ENCODE results near the gene CRNN. TPM values are rescaled to one million over a fixed set of nuclear protein-coding genes. Genes with fewer than 3 reads are reported as not detected.

Gene CRNN
- total and polyA plus RNA-seq, 3 donors from 2014 or later, result 0.16 to 0.43 TPM; not detected in 1

DNA sequence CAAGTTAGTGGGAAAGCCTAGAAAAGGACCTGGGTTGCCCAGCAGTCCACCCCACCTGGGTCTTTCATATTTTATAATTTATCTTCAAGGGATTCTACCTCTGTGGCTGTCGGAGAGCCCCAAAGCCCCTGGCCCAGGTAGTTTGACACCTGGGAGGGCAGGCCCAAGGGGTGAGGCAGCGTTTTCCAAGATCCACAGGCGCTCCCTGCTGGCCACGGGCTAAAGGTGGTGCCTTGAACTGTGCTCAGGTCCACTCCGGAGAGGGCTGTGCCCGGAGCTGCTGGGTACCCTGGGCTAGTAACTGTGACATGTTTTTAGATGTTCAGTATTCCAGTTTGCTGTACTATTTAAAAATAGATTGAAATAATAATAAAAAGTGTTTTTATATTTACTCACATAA lies 37.2 kb upstream of the CRNN start:
- no peaks in the 10 kb centered on the region for H3K9me3 ChIP-seq
- H3K4me3 ChIP-seq, result no peak overlapping the region
- TF ChIP-seq, protein P1, sequence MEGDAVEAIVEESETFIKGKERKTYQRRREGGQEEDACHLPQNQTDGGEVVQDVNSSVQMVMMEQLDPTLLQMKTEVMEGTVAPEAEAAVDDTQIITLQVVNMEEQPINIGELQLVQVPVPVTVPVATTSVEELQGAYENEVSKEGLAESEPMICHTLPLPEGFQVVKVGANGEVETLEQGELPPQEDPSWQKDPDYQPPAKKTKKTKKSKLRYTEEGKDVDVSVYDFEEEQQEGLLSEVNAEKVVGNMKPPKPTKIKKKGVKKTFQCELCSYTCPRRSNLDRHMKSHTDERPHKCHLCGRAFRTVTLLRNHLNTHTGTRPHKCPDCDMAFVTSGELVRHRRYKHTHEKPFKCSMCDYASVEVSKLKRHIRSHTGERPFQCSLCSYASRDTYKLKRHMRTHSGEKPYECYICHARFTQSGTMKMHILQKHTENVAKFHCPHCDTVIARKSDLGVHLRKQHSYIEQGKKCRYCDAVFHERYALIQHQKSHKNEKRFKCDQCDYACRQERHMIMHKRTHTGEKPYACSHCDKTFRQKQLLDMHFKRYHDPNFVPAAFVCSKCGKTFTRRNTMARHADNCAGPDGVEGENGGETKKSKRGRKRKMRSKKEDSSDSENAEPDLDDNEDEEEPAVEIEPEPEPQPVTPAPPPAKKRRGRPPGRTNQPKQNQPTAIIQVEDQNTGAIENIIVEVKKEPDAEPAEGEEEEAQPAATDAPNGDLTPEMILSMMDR (IDR thresholded peaks at IDR 0.05), result peak in 1 of 3 experiments; percentile 8
- TF ChIP-seq POLR2A (IDR thresholded peaks at IDR 0.05), result no peak
- H3K4me1 ChIP-seq, result no peaks in the 10 kb centered on the region
- H3K27ac ChIP-seq, result no peak overlapping the region
- no peaks in the 10 kb centered on the region for H3K27me3 ChIP-seq
- WGBS, 2 donors, result 53 to 57% methylated on average over 6 of the region's 6 CpGs
- intact Hi-C loops (cut with DNase I; ENCODE audit: low total_unique reads), result loop anchor here (10.0 kb wide), 1 partner anchor 266 kb away; no protein-coding TSS in a partner anchor
- no peak for DNase-seq
- H3K36me3 ChIP-seq (ENCODE audit: low read depth, missing control alignments), result no peaks in the 10 kb centered on the region

DNA sequence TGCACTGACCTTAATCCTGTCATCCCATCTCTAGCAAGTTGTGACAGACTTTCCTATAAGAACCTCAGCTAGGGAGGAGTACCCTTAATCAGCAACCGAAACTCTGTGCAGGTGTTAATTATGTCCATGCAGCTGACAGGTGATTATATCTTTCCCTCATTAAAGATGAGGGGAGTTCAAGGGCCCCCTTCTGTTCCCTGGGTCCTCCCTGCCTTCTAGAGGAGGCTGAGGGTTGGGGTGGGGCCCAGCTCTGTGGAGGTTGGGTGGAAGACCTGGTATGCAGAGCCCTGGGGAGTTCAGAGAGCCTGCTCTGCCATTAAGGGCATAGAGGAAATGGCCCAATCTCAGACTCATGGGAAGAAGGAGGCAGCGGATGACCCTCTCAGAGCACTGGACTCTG lies 35.6 kb upstream of the CRNN start:
- DNase-seq, result no peak
- intact Hi-C loops (cut with DNase I; ENCODE audit: low total_unique reads), result loop anchor here (10.0 kb wide), 1 partner anchor 265 kb away; no protein-coding TSS in a partner anchor
- no peaks in the 10 kb centered on the region for H3K4me1 ChIP-seq
- no peak overlapping the region for H3K4me3 ChIP-seq
- no peaks in the 10 kb centered on the region for H3K9me3 ChIP-seq
- no peak overlapping the region for H3K27ac ChIP-seq
- H3K36me3 ChIP-seq (ENCODE audit: low read depth, missing control alignments), result no peaks in the 10 kb centered on the region
- no peaks in the 10 kb centered on the region for H3K27me3 ChIP-seq
- WGBS, 2 donors, result 58 to 72% methylated on average over 2 of the region's 2 CpGs
- TF ChIP-seq, protein P1 (IDR thresholded peaks at IDR 0.05), result no peak
- TF ChIP-seq POLR2A (IDR thresholded peaks at IDR 0.05), result no peak

- Histone ChIP-seq H3K36me3 (ENCODE audit: low read depth, missing control alignments) (no peaks in the 10 kb centered on the region), H3K4me1 (no peaks in the 10 kb centered on the region), H3K27me3 (no peaks in the 10 kb centered on the region), H3K27ac (no peak overlapping the region), H3K9me3 (no peaks in the 10 kb centered on the region), H3K4me3 (no peak overlapping the region)
- 77 to 82% methylated on average over 5 of the region's 5 CpGs for WGBS, 2 donors
- intact Hi-C loops (cut with DNase I; ENCODE audit: low total_unique reads), result no loop called here
- no peak for TF ChIP-seq POLR2A (IDR thresholded peaks at IDR 0.05)
- TF ChIP-seq, protein P1 (IDR thresholded peaks at IDR 0.05), result no peak
- DNase-seq, result no peak
Measured at GRCh38 chr1:152448496-152448895, 34.4 kb upstream of the CRNN start.

DNA sequence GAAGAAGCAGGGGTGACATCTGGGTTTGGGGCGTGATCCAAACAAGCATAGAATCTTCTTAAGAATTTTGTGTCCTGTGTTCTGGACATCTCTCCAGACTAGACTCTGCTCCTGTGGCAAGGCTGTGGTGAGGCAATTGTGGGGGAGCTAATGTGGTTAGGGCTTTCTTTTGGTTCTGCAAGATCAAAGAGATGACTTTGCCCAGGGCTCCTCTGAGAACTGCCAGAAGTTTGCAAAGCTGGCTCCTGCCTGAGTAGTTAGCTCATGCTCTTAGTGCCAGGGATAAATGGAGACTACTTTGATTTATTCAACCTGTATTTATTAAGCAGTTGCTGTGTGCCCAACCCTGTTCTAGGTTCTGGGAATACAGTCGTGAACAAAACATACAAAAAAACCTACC lies 34.0 kb upstream of the CRNN start:
- WGBS, 2 donors, result 34 to 73% methylated on average over 2 of the region's 2 CpGs
- no peaks in the 10 kb centered on the region for H3K9me3 ChIP-seq
- no peak overlapping the region for H3K27ac ChIP-seq
- no peak for TF ChIP-seq POLR2A (IDR thresholded peaks at IDR 0.05)
- TF ChIP-seq, protein P1 (IDR thresholded peaks at IDR 0.05), result no peak
- intact Hi-C loops (cut with DNase I; ENCODE audit: low total_unique reads), result no loop called here
- no peaks in the 10 kb centered on the region for H3K4me1 ChIP-seq
- no peak overlapping the region for H3K4me3 ChIP-seq
- H3K27me3 ChIP-seq, result no peaks in the 10 kb centered on the region
- no peak for DNase-seq
- H3K36me3 ChIP-seq (ENCODE audit: low read depth, missing control alignments), result no peaks in the 10 kb centered on the region

DNA sequence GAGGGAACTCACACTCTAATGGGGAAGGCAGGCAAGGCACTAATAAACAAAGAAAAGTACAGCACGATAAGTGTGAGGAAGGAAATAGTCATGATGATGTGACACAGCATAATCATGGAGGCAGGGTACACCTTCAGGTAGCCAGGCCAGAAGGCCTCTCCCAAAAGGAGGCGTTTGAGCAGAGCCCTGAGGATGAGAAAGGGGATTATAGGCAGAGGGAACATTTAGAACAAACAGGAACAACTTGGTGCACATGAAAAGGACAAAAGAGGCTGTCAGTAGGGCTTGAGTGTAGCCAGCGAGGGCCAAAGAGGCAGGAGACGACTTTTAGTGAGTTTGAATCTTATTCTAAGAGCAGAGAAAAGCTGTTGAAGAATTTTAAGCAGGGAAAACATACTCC lies 33.4 kb upstream of the CRNN start:
- Histone ChIP-seq H3K36me3 (ENCODE audit: low read depth, missing control alignments) (no peaks in the 10 kb centered on the region), H3K27ac (no peak overlapping the region), H3K27me3 (no peaks in the 10 kb centered on the region), H3K4me3 (no peak overlapping the region), H3K4me1 (no peaks in the 10 kb centered on the region), H3K9me3 (no peaks in the 10 kb centered on the region)
- no peak for DNase-seq
- intact Hi-C loops (cut with DNase I; ENCODE audit: low total_unique reads), result no loop called here
- no peak for TF ChIP-seq POLR2A (IDR thresholded peaks at IDR 0.05)
- TF ChIP-seq, protein P1 (IDR thresholded peaks at IDR 0.05), result no peak
- 70 to 77% methylated on average over 4 of the region's 4 CpGs for WGBS, 2 donors
